Right kidney (tissue), 1 donor: Measurements from ENCODE around the gene CTNNBL1.
A peak's percentile ranks its signal among the peaks of the same experiment; 100 is the strongest.

ENCODE experiments used
- DNase-seq: peaks from one replicate; pipeline ENCODE4 v3.0.0-alpha.2; 2016

Gene CTNNBL1

GRCh38 chr20:37822141-37822601, 128.3 kb downstream of the CTNNBL1 start:
- peak; percentile 32 for DNase-seq

GRCh38 chr20:37823296-37823980, 129.6 kb downstream of the CTNNBL1 start:
- DNase-seq = peak; percentile 31

- no peak for DNase-seq
Measured at GRCh38 chr20:37827605-37828004, 133.8 kb downstream of the CTNNBL1 start.

GRCh38 chr20:37828684-37829083, 134.9 kb downstream of the CTNNBL1 start:
- DNase-seq = no peak

- no peak for DNase-seq
Measured at GRCh38 chr20:37829128-37829527, 135.3 kb downstream of the CTNNBL1 start.

GRCh38 chr20:37833221-37833896, 139.5 kb downstream of the CTNNBL1 start:
- no peak for DNase-seq

GRCh38 chr20:37836926-37837325, 143.1 kb downstream of the CTNNBL1 start:
- DNase-seq = no peak

GRCh38 chr20:37837924-37838323, 144.1 kb downstream of the CTNNBL1 start:
- no peak for DNase-seq

- no peak for DNase-seq
Measured at GRCh38 chr20:37838769-37839431, 145.1 kb downstream of the CTNNBL1 start.

GRCh38 chr20:37839432-37839827, 145.6 kb downstream of the CTNNBL1 start:
- no peak for DNase-seq

GRCh38 chr20:37839955-37840354, 146.1 kb downstream of the CTNNBL1 start:
- no peak for DNase-seq

GRCh38 chr20:37841389-37841788, 147.6 kb downstream of the CTNNBL1 start:
- no peak for DNase-seq

- DNase-seq = no peak
Measured at GRCh38 chr20:37841971-37842370, 148.1 kb downstream of the CTNNBL1 start.

GRCh38 chr20:37845241-37845681, 151.4 kb downstream of the CTNNBL1 start:
- DNase-seq = no peak

- DNase-seq = no peak
Measured at GRCh38 chr20:37845878-37846277, 152.0 kb downstream of the CTNNBL1 start.

- DNase-seq = no peak
Measured at GRCh38 chr20:37846573-37846972, 152.7 kb downstream of the CTNNBL1 start.

GRCh38 chr20:37848706-37849105, 154.9 kb downstream of the CTNNBL1 start:
- no peak for DNase-seq

- no peak for DNase-seq
Measured at GRCh38 chr20:37849156-37849555, 155.3 kb downstream of the CTNNBL1 start.

- no peak for DNase-seq
Measured at GRCh38 chr20:37849566-37849965, 155.7 kb downstream of the CTNNBL1 start.

- DNase-seq = no peak
Measured at GRCh38 chr20:37850036-37850592, 156.3 kb downstream of the CTNNBL1 start.

- no peak for DNase-seq
Measured at GRCh38 chr20:37850724-37851355, 157.0 kb downstream of the CTNNBL1 start.

- no peak for DNase-seq
Measured at GRCh38 chr20:37852666-37853065, 158.8 kb downstream of the CTNNBL1 start.
